ENCODE data around the gene TP53BP1.

- TF ChIP-seq CTCF (conservative IDR thresholded peaks at IDR 0.05; ENCODE audit: low read length) (no peak), EZH2phosphoT487 (IDR thresholded peaks at IDR 0.05; ENCODE audit: borderline replicate concordance) (no peak)
Observed at GRCh38 chr15:43499635-43500034, 6.7 kb upstream of the TP53BP1 start.
